ENCODE measurements around the gene GPX4. TPM values are rescaled to one million over a fixed set of nuclear protein-coding genes. Genes with fewer than 3 reads are reported as not detected.

Gene GPX4
- total and polyA plus RNA-seq, 2 of the 13 experiments (the other 11 are each of a cell fraction or from before 2014, with no cell fraction given): 535 to 613 TPM

DNA sequence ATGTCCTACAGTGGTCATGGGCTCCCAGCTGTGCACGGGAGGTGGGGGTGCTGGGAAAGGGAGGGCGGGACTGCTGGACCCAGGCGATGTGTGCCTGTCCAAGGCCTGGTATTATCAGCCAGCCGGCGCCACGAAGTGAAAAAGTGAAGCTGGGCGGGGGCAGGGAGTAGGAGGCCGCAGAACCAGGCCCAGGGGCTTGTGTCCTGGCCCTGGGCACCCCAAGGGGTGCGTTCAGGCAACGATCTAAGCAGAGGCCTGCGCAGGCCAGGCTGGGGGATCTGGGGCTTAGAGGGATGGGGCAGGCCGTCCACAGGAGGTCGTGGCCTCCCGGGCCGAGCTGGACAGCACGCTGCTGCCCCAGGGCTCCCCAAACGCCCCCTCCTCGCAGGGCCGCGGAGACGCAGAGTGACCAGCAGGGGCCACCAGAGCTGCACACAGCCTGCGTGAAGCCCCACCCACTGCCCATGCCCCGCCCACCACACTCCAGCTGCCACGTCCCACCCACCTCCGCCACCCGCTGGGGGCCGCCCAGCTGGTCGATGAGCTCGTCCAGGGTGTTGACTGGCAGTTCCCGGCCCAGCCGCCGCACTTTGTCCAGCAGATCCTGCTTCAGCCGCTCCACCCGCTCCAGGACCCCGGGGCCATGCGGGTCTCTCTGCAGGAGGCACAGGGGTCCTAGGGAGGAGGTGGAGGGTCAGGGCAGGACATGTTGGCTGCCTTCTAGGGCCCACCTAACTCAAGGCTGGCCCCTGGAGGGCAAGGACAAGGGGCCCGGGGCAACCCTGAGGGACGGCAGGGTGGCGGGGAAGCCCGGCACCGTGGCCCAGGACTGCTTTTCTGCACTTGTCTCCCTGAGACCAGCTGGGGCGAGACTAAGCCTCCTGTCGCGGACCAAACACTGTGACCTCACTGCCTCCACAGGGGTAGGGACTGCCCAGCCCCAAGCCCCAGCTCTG is 9.5 kb downstream of the GPX4 start (continued):
- TF ChIP-seq ZNF782 (CRISPR knock-in tag; IDR thresholded peaks at IDR 0.05; ENCODE audit: borderline replicate concordance) (no peak; the same call in 1 of the 2 replicates), FOXP4 (CRISPR knock-in tag; IDR thresholded peaks at IDR 0.05) (peak; percentile 61), SUZ12 (IDR thresholded peaks at IDR 0.05; ENCODE audit: low read depth, low read length) (no peak)
- TF ChIP-seq, protein P1, sequence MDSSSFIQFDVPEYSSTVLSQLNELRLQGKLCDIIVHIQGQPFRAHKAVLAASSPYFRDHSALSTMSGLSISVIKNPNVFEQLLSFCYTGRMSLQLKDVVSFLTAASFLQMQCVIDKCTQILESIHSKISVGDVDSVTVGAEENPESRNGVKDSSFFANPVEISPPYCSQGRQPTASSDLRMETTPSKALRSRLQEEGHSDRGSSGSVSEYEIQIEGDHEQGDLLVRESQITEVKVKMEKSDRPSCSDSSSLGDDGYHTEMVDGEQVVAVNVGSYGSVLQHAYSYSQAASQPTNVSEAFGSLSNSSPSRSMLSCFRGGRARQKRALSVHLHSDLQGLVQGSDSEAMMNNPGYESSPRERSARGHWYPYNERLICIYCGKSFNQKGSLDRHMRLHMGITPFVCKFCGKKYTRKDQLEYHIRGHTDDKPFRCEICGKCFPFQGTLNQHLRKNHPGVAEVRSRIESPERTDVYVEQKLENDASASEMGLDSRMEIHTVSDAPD (CRISPR knock-in tag; IDR thresholded peaks at IDR 0.05): no peak

GRCh38 chr19:1113986-1114483 is 10.2 kb downstream of the GPX4 start:
- in situ Hi-C loops (cut with HindIII; ENCODE audit: extremely low pct_ligation_motif_present, low pct_unique_long_range_greater_than_20kb): loop anchor here (5.0 kb wide), 1 partner anchor 78 kb away; no protein-coding TSS in a partner anchor
- H3K27ac ChIP-seq (ENCODE audit: extremely low read length, insufficient read depth, low read length): peak overlapping the region; percentile 80
- H3K4me3 ChIP-seq (replicated peaks in 1 of 3; ENCODE audit: insufficient read depth in 1 of 3, low read depth in 2 of 3, low read length in 3 of 3): peak overlapping the region in 2 of 3 experiments; percentile 29 to 60; a peak in 2 of 6 replicates
- H3K9ac ChIP-seq (ENCODE audit: insufficient read depth, low read depth, low read length): peak overlapping the region; percentile 61
- ATAC-seq (no peak), DNase-seq (ENCODE audit: low spot score) (no peak), FAIRE-seq (no peak)
- no peaks in the 10 kb centered on the region; a peak in 1 of 5 replicates for H3K27me3 ChIP-seq (ENCODE audit: control insufficient read depth in 1 of 2, insufficient read depth in 2 of 2, low read length in 2 of 2)
- ChIA-PET POLR2A (interaction anchor here (0.6 to 3.0 kb wide), 13 partner anchors 9 to 155 kb away, joined by 3 to 28 read pairs (median 6); partner anchors contain the start of genes ATP5F1D, CIRBP, CNN2 and GPX4), CTCF (ENCODE audit: low intra/inter-chr PET ratio, low total read pairs) (interaction anchor here (1.8 kb wide), 1 partner anchor 80 kb away, joined by 28 read pairs; no protein-coding TSS in a partner anchor)
- H4K20me1 ChIP-seq (ENCODE audit: insufficient read depth, low read length): no peaks in the 10 kb centered on the region
- H2AFZ ChIP-seq (ENCODE audit: low read length): no peak overlapping the region
- no TSS peak for BruUV-seq (replicated peaks)
- intact Hi-C loops (cut with micrococcal nuclease; ENCODE audit: unreplicated experiment): loop anchor here (5.0 kb wide), 1 partner anchor 78 kb away; no protein-coding TSS in a partner anchor
- no peaks in the 10 kb centered on the region for H3K79me2 ChIP-seq (ENCODE audit: insufficient read depth, low read length)
- peak overlapping the region; percentile 75 for H3K4me2 ChIP-seq (ENCODE audit: low read depth, low read length)
- no peaks in the 10 kb centered on the region for H3K9me3 ChIP-seq (ENCODE audit: low read length)
- peaks cover 15% of the 10 kb centered on the region for H3K4me1 ChIP-seq (ENCODE audit: insufficient read depth, low read length)
- 97% methylated on average over 17 of the region's 25 CpGs for WGBS (ENCODE audit: low lambda C conversion rate)
- peaks cover 10 to 17% of the 10 kb centered on the region in 2 experiments; a peak in 3 of 5 replicates for H3K36me3 ChIP-seq (replicated peaks in 1 of 2; ENCODE audit: control insufficient read depth in 1 of 2, insufficient read depth in 2 of 2, low read length in 2 of 2)
- no peak for TF ChIP-seq ISX (CRISPR knock-in tag; conservative IDR thresholded peaks at IDR 0.05)
- no peak for TF ChIP-seq HOXA3 (CRISPR knock-in tag; IDR thresholded peaks at IDR 0.05)
- no peak for TF ChIP-seq EP300 (IDR thresholded peaks at IDR 0.05; ENCODE audit: low read depth in 2 of 2, low read length in 2 of 2)
- no peak for TF ChIP-seq EP300 (CRISPR knock-in tag; IDR thresholded peaks at IDR 0.05; ENCODE audit: borderline replicate concordance)
- peak; percentile 40; the same call in 1 of the 2 replicates for TF ChIP-seq ZMYM3 (CRISPR knock-in tag; IDR thresholded peaks at IDR 0.05)
- TF ChIP-seq DNMT3B (CRISPR knock-in tag; conservative IDR thresholded peaks at IDR 0.05): no peak
- TF ChIP-seq, protein P2, sequence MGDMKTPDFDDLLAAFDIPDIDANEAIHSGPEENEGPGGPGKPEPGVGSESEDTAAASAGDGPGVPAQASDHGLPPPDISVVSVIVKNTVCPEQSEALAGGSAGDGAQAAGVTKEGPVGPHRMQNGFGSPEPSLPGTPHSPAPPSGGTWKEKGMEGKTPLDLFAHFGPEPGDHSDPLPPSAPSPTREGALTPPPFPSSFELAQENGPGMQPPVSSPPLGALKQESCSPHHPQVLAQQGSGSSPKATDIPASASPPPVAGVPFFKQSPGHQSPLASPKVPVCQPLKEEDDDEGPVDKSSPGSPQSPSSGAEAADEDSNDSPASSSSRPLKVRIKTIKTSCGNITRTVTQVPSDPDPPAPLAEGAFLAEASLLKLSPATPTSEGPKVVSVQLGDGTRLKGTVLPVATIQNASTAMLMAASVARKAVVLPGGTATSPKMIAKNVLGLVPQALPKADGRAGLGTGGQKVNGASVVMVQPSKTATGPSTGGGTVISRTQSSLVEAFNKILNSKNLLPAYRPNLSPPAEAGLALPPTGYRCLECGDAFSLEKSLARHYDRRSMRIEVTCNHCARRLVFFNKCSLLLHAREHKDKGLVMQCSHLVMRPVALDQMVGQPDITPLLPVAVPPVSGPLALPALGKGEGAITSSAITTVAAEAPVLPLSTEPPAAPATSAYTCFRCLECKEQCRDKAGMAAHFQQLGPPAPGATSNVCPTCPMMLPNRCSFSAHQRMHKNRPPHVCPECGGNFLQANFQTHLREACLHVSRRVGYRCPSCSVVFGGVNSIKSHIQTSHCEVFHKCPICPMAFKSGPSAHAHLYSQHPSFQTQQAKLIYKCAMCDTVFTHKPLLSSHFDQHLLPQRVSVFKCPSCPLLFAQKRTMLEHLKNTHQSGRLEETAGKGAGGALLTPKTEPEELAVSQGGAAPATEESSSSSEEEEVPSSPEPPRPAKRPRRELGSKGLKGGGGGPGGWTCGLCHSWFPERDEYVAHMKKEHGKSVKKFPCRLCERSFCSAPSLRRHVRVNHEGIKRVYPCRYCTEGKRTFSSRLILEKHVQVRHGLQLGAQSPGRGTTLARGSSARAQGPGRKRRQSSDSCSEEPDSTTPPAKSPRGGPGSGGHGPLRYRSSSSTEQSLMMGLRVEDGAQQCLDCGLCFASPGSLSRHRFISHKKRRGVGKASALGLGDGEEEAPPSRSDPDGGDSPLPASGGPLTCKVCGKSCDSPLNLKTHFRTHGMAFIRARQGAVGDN (CRISPR knock-in tag; IDR thresholded peaks at IDR 0.05): 0 out of 2 replicates have a peak, but pooled peaks have one; percentile 0
- TF ChIP-seq PCBP1 (IDR thresholded peaks at IDR 0.05; ENCODE audit: borderline replicate concordance, low read depth, low read length): 0 out of 2 replicates have a peak, but pooled peaks have one; percentile 30
- no peak for TF ChIP-seq NCOA5 (CRISPR knock-in tag; IDR thresholded peaks at IDR 0.05)
